H9 (cell line): ENCODE data around the gene ZNF845. TPM values are rescaled to one million over a fixed set of nuclear protein-coding genes. Genes with fewer than 3 reads are reported as not detected.

Source experiments
- DNase-seq: peaks from one replicate; pipeline ENCODE4 v3.0.0-alpha.2; 2017
- H2AFZ ChIP-seq: one replicate; pipeline ENCODE4 v1.6.1; 2013; ENCODE audit warnings: mild to moderate bottlenecking, low read length, control low read depth, moderate library complexity
- H2AK5ac ChIP-seq: 2 replicates; pipeline ENCODE4 v1.6.1; 2013; ENCODE audit warnings: low read length, control low read depth, mixed read lengths; ENCODE audit not compliant: insufficient read length
- H2BK120ac ChIP-seq: one replicate; pipeline ENCODE4 v1.6.1; 2013; ENCODE audit warnings: low read depth, mild to moderate bottlenecking, low read length, control low read depth, inconsistent platforms; ENCODE audit not compliant: poor library complexity, severe bottlenecking
- H2BK12ac ChIP-seq: 2 replicates; pipeline ENCODE4 v1.6.1; 2013; ENCODE audit warnings: low read length, control low read depth, mixed read lengths, low read depth; ENCODE audit not compliant: insufficient read length
- H2BK15ac ChIP-seq: 2 replicates; pipeline ENCODE4 v1.6.1; 2013; ENCODE audit warnings: low read depth, low read length, control low read depth
- H2BK20ac ChIP-seq: one replicate; pipeline ENCODE4 v1.6.1; 2013; ENCODE audit warnings: low read depth, mild to moderate bottlenecking, low read length, control low read depth, inconsistent platforms; ENCODE audit not compliant: poor library complexity, severe bottlenecking
- H2BK5ac ChIP-seq: 2 replicates; pipeline ENCODE4 v1.6.1; 2013; ENCODE audit warnings: low read length, control low read depth, mixed read lengths; ENCODE audit not compliant: insufficient read length
- H3K14ac ChIP-seq: 2 replicates; pipeline ENCODE4 v1.6.1; 2013; ENCODE audit warnings: low read length, control low read depth; ENCODE audit not compliant: insufficient read depth
- H3K18ac ChIP-seq: 2 replicates; pipeline ENCODE4 v1.6.1; 2013; ENCODE audit warnings: low read depth, mild to moderate bottlenecking, mixed read lengths, low read length, control low read depth; ENCODE audit not compliant: insufficient read length
- H3K23ac ChIP-seq: 2 replicates; pipeline ENCODE4 v1.6.1; 2013; ENCODE audit warnings: low read length, control low read depth, mixed read lengths, low read depth; ENCODE audit not compliant: insufficient read length
- H3K23me2 ChIP-seq: 2 replicates; pipeline ENCODE4 v1.6.1; 2013; ENCODE audit warnings: low read depth, mild to moderate bottlenecking, mixed read lengths, low read length, control low read depth; ENCODE audit not compliant: insufficient read length, poor library complexity, severe bottlenecking
- H3K27ac ChIP-seq: 2 replicates; pipeline ENCODE4 v1.5.1; 2013; ENCODE audit warnings: low read length, control low read depth, mixed read lengths, low read depth; ENCODE audit not compliant: insufficient read length
- H3K27me3 ChIP-seq: 2 replicates; pipeline ENCODE4 v1.6.1; 2013; ENCODE audit warnings: low read length, control low read depth, inconsistent platforms; ENCODE audit not compliant: insufficient read depth
- H3K4ac ChIP-seq: 2 replicates; pipeline ENCODE4 v1.6.1; 2013; ENCODE audit warnings: low read depth, mild to moderate bottlenecking, control low read depth, inconsistent platforms, low read length, moderate library complexity
- H3K4me1 ChIP-seq: 2 replicates; pipeline ENCODE4 v1.6.1; 2013; ENCODE audit warnings: low read length, control low read depth, inconsistent platforms; ENCODE audit not compliant: insufficient read depth
- H3K4me2 ChIP-seq: 2 replicates; pipeline ENCODE4 v1.6.1; 2013; ENCODE audit warnings: low read length, control low read depth, mixed read lengths; ENCODE audit not compliant: insufficient read length, insufficient read depth
- H3K56ac ChIP-seq: 2 replicates; pipeline ENCODE4 v1.6.1; 2013; ENCODE audit warnings: low read depth, mild to moderate bottlenecking, mixed read lengths, low read length, control low read depth; ENCODE audit not compliant: insufficient read length
- H3K79me1 ChIP-seq: 2 replicates; pipeline ENCODE4 v1.6.1; 2013; ENCODE audit warnings: low read depth, mild to moderate bottlenecking, moderate library complexity, low read length, control low read depth, inconsistent platforms; ENCODE audit not compliant: insufficient read depth, poor library complexity, severe bottlenecking
- H3K79me2 ChIP-seq: 2 replicates; pipeline ENCODE4 v1.6.1; 2013; ENCODE audit warnings: low read length, control low read depth, inconsistent platforms; ENCODE audit not compliant: insufficient read depth
- H3K9ac ChIP-seq: 2 replicates; pipeline ENCODE4 v1.6.1; 2013; ENCODE audit warnings: low read length, control low read depth, mixed read lengths; ENCODE audit not compliant: insufficient read length; ENCODE audit errors: extremely low read depth
- H3K9me3 ChIP-seq: one replicate; pipeline ENCODE4 v1.6.1; 2013; ENCODE audit warnings: low read depth, low read length, inconsistent platforms; ENCODE audit not compliant: control insufficient read depth
- H3T11ph ChIP-seq: one replicate; pipeline ENCODE4 v1.6.1; 2013; ENCODE audit warnings: mild to moderate bottlenecking, low read length, control low read depth, inconsistent platforms
- H4K20me1 ChIP-seq: one replicate; pipeline ENCODE4 v1.6.1; 2013; ENCODE audit not compliant: control insufficient read depth, insufficient read length, insufficient read depth
- H4K5ac ChIP-seq: 2 replicates; pipeline ENCODE4 v1.6.1; 2013; ENCODE audit warnings: low read depth, mild to moderate bottlenecking, mixed read lengths, low read length, control low read depth; ENCODE audit not compliant: insufficient read length
- H4K8ac ChIP-seq: replicated peaks from 2 replicates; pipeline ENCODE4 v1.6.1; 2013; ENCODE audit warnings: low read length, control low read depth, mixed read lengths, low read depth; ENCODE audit not compliant: insufficient read length
- H4K91ac ChIP-seq: 2 replicates; pipeline ENCODE4 v1.6.1; 2013; ENCODE audit warnings: low read depth, mild to moderate bottlenecking, moderate library complexity, mixed read lengths, low read length, control low read depth; ENCODE audit not compliant: insufficient read length
- H3K27ac Mint-ChIP-seq, 3 experiments: 2 replicates in 2 of 3; 3 replicates in 1 of 3; pipeline ENCODE4 v1.8.0; 2020 to 2021; ENCODE audit warnings: mixed read lengths in 3 of 3, mild to moderate bottlenecking in 1 of 3, moderate library complexity in 1 of 3
- H3K27me3 Mint-ChIP-seq: 2 replicates; pipeline ENCODE4 v1.8.0; 2021; ENCODE audit warnings: low read depth, mild to moderate bottlenecking, moderate library complexity, mixed read lengths
- H3K36me3 Mint-ChIP-seq, 3 experiments: 2 replicates in 2 of 3; 3 replicates in 1 of 3; pipeline ENCODE4 v1.8.0; 2020 to 2021; ENCODE audit warnings: low read depth in 3 of 3, mixed read lengths in 3 of 3; ENCODE audit not compliant: insufficient read depth in 1 of 3
- H3K4me1 Mint-ChIP-seq, 2 experiments: 2 replicates each; pipeline ENCODE4 v1.8.0; 2020; ENCODE audit warnings: mixed read lengths in 2 of 2
- H3K4me3 Mint-ChIP-seq, 2 experiments: 2 replicates in 1 of 2; 3 replicates in 1 of 2; pipeline ENCODE4 v1.8.0; 2020 to 2021; ENCODE audit warnings: mild to moderate bottlenecking in 2 of 2, mixed read lengths in 2 of 2, moderate library complexity in 1 of 2
- H3K9me3 Mint-ChIP-seq, 2 experiments: 2 replicates in 1 of 2; 3 replicates in 1 of 2; pipeline ENCODE4 v1.8.0; 2020; ENCODE audit warnings: mild to moderate bottlenecking in 2 of 2, mixed read lengths in 2 of 2, moderate library complexity in 1 of 2
- CTCF ChIP-seq: fragments of 200-600 bp; sonication (generic); conservative IDR thresholded peaks from 3 replicates; pipeline ENCODE4 v1.8.0; 2021; ENCODE audit warnings: antibody characterized with exemption, mild to moderate bottlenecking
- WGBS: extraction: QIAGEN DNeasy Blood & Tissue Kit; methylation state at CpG from one replicate; pipeline ENCODE4 v1.1.7; 2013; ENCODE audit warnings: missing lambda C conversion rate, low lambda C conversion rate, mixed read lengths; ENCODE audit not compliant: insufficient read length; ENCODE audit errors: extremely low coverage; 5-methylcytosine and 5-hydroxymethylcytosine counted together
- total RNA-seq: library from RNA; stranded (reverse); gene quantifications from 2 replicates; pipeline ENCODE4 v1.2.1, GENCODE V29; 2021

The ZNF845 gene
- total RNA-seq, 1 experiment from 2014 or later, result 17.4 TPM

- WGBS, result no CpG with 5 or more reads among the region's 22 CpGs
- Histone ChIP-seq H3K56ac (no peak overlapping the region), H3K79me1 (no peaks in the 10 kb centered on the region), H4K8ac (no peak overlapping the region), H4K91ac (no peak overlapping the region), H2AFZ (no peak overlapping the region), H3K4ac (no peak overlapping the region), H3K27me3 (no peaks in the 10 kb centered on the region), H3K4me2 (no peak overlapping the region), H2BK20ac (no peak overlapping the region), H4K20me1 (no peaks in the 10 kb centered on the region), H3K27ac (no peak overlapping the region), H3K23me2 (peaks cover 6% of the 10 kb centered on the region), H2BK5ac (no peak overlapping the region), H3K9me3 (no peaks in the 10 kb centered on the region), H3K79me2 (no peaks in the 10 kb centered on the region), H2BK120ac (no peak overlapping the region), H3K23ac (no peak overlapping the region), H3K4me1 (peaks cover 3% of the 10 kb centered on the region; the same call in 1 of the 2 replicates), H3K9ac (no peak overlapping the region), H3K18ac (no peak overlapping the region), H2BK12ac (no peak overlapping the region), H3K14ac (no peak overlapping the region), H4K5ac (no peak overlapping the region), H2AK5ac (no peak overlapping the region), H3T11ph (no peak overlapping the region), H2BK15ac (no peak overlapping the region)
- TF ChIP-seq CTCF, result no peak
- DNase-seq, result peak; percentile 93
- Mint-ChIP-seq H3K4me1 (peaks cover 19 to 22% of the 10 kb centered on the region in 2 experiments), H3K9me3 (peaks cover 11 to 20% of the 10 kb centered on the region in 2 experiments), H3K4me3 (peak overlapping the region in 1 of 2 experiments; percentile 36; a peak in 2 of 5 replicates), H3K36me3 (peaks cover 23 to 28% (median 25%) of the 10 kb centered on the region in 3 experiments), H3K27ac (peak overlapping the region in 2 of 3 experiments; percentile 3 to 4; a peak in 2 of 7 replicates), H3K27me3 (no peaks in the 10 kb centered on the region)
These were observed 56.4 kb downstream of the ZNF845 start for GRCh38 chr19:53389978-53390377.
